ENCODE measurements around the gene ADGRB2.

GRCh38 chr1:31750858-31751510, 13.2 kb downstream of the ADGRB2 start:
- TF ChIP-seq, protein P1, sequence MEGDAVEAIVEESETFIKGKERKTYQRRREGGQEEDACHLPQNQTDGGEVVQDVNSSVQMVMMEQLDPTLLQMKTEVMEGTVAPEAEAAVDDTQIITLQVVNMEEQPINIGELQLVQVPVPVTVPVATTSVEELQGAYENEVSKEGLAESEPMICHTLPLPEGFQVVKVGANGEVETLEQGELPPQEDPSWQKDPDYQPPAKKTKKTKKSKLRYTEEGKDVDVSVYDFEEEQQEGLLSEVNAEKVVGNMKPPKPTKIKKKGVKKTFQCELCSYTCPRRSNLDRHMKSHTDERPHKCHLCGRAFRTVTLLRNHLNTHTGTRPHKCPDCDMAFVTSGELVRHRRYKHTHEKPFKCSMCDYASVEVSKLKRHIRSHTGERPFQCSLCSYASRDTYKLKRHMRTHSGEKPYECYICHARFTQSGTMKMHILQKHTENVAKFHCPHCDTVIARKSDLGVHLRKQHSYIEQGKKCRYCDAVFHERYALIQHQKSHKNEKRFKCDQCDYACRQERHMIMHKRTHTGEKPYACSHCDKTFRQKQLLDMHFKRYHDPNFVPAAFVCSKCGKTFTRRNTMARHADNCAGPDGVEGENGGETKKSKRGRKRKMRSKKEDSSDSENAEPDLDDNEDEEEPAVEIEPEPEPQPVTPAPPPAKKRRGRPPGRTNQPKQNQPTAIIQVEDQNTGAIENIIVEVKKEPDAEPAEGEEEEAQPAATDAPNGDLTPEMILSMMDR (conservative IDR thresholded peaks at IDR 0.05 in 1 of 2, IDR thresholded peaks at IDR 0.05 in 1 of 2; ENCODE audit: low read depth in 1 of 2, low read length in 2 of 2) = no peak
- TF ChIP-seq EZH2 (IDR thresholded peaks at IDR 0.05; ENCODE audit: low read length, missing control alignments) = no peak
